Loucy (cell line): ENCODE measurements around the gene CCDC91.

Experiments
- H2AFZ ChIP-seq: fragments of 200-600 bp; sonication (generic); 2 replicates; pipeline ENCODE4 v1.6.0; 2016; ENCODE audit warnings: antibody characterized with exemption, mild to moderate bottlenecking, low read length, moderate library complexity
- H3F3A ChIP-seq: fragments of 200-600 bp; 2 replicates; pipeline ENCODE4 v1.6.0; 2016; ENCODE audit warnings: antibody characterized with exemption, low read depth, mild to moderate bottlenecking
- H3K27me3 ChIP-seq: fragments of 200-600 bp; sonication (generic); 2 replicates; pipeline ENCODE4 v1.6.1; 2014; ENCODE audit warnings: low read length, mild to moderate bottlenecking; ENCODE audit not compliant: insufficient read depth, poor library complexity, severe bottlenecking
- H3K36me3 ChIP-seq: fragments of 200-600 bp; sonication (generic); 2 replicates; pipeline ENCODE4 v1.6.1; 2016; ENCODE audit warnings: low read length; ENCODE audit not compliant: insufficient read depth
- H3K4me1 ChIP-seq: fragments of 200-600 bp; sonication (generic); 2 replicates; pipeline ENCODE4 v1.5.1; 2014; ENCODE audit warnings: low read length, mild to moderate bottlenecking; ENCODE audit not compliant: insufficient read depth, poor library complexity, severe bottlenecking
- H3K4me2 ChIP-seq: fragments of 200-600 bp; sonication (generic); 2 replicates; pipeline ENCODE4 v1.6.0; 2014; ENCODE audit warnings: antibody characterized with exemption, low read length, low read depth, mild to moderate bottlenecking; ENCODE audit not compliant: poor library complexity, severe bottlenecking
- H3K4me3 ChIP-seq: fragments of 200-600 bp; sonication (generic); 2 replicates; pipeline ENCODE4 v1.5.1; 2014; ENCODE audit warnings: low read length, mild to moderate bottlenecking, mixed read lengths; ENCODE audit not compliant: poor library complexity, severe bottlenecking
- H3K79me2 ChIP-seq: fragments of 200-600 bp; sonication (generic); 2 replicates; pipeline ENCODE4 v1.6.1; 2014; ENCODE audit warnings: low read length; ENCODE audit not compliant: insufficient read depth
- H3K9ac ChIP-seq: fragments of 200-600 bp; sonication (generic); 2 replicates; pipeline ENCODE4 v1.6.0; 2014; ENCODE audit warnings: mild to moderate bottlenecking, low read depth, low read length, moderate library complexity; ENCODE audit not compliant: poor library complexity, severe bottlenecking
- H3K9me2 ChIP-seq: fragments of 200-600 bp; sonication (generic); replicated peaks from 2 replicates; pipeline ENCODE4 v1.6.1; 2016; ENCODE audit warnings: low read depth, low read length, mixed read lengths
- H3K9me3 ChIP-seq: fragments of 200-600 bp; sonication (generic); 2 replicates; pipeline ENCODE4 v1.6.1; 2014; ENCODE audit warnings: mild to moderate bottlenecking, antibody characterized with exemption, low read length, low read depth; ENCODE audit not compliant: insufficient read depth
- H4K20me1 ChIP-seq: fragments of 200-600 bp; sonication (generic); 2 replicates; pipeline ENCODE4 v1.6.0; 2014; ENCODE audit warnings: antibody characterized with exemption, low read length, mild to moderate bottlenecking; ENCODE audit not compliant: insufficient read depth, poor library complexity, severe bottlenecking
- EZH2phosphoT487 ChIP-seq: fragments of 200-600 bp; IDR thresholded peaks from 2 replicates; pipeline ENCODE4 v1.6.1; 2018; ENCODE audit warnings: antibody characterized with exemption, mild to moderate bottlenecking, moderate library complexity, borderline replicate concordance
- TF ChIP-seq, protein P1 (sequence below): fragments of 200-600 bp; sonication (generic); conservative IDR thresholded peaks from 2 replicates; pipeline ENCODE4 v1.5.1; 2014; ENCODE audit warnings: mild to moderate bottlenecking, antibody characterized with exemption, low read length

The CCDC91 gene

DNA sequence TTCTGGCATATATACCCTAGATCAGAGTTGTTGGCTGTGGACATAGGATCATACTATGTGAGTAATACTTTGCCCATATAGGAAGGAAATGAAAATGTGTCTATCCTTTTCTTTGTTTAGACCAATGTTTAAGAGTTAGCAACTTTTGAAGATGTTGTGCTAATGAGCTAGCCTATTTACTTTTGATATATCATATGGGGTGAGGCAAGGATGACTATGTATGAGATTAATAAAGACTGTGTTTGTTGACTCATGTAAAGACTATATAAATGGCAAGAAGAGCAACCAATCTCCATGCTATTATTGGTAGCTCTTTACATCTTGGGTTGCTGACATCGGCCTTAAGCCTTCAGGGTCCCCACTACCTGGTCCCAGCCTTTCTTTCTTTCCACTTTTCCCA is 289.4 kb downstream of the CCDC91 start:
- TF ChIP-seq, protein P1, sequence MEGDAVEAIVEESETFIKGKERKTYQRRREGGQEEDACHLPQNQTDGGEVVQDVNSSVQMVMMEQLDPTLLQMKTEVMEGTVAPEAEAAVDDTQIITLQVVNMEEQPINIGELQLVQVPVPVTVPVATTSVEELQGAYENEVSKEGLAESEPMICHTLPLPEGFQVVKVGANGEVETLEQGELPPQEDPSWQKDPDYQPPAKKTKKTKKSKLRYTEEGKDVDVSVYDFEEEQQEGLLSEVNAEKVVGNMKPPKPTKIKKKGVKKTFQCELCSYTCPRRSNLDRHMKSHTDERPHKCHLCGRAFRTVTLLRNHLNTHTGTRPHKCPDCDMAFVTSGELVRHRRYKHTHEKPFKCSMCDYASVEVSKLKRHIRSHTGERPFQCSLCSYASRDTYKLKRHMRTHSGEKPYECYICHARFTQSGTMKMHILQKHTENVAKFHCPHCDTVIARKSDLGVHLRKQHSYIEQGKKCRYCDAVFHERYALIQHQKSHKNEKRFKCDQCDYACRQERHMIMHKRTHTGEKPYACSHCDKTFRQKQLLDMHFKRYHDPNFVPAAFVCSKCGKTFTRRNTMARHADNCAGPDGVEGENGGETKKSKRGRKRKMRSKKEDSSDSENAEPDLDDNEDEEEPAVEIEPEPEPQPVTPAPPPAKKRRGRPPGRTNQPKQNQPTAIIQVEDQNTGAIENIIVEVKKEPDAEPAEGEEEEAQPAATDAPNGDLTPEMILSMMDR = no peak
- no peak for TF ChIP-seq EZH2phosphoT487
- Histone ChIP-seq H3K79me2 (no peaks in the 10 kb centered on the region), H3K9me3 (no peaks in the 10 kb centered on the region), H2AFZ (no peak overlapping the region), H3K4me3 (no peak overlapping the region), H3F3A (no peaks in the 10 kb centered on the region), H3K9me2 (no peaks in the 10 kb centered on the region), H3K36me3 (no peaks in the 10 kb centered on the region), H3K27me3 (no peaks in the 10 kb centered on the region), H3K9ac (no peak overlapping the region), H3K4me1 (peaks cover 13% of the 10 kb centered on the region), H3K4me2 (no peak overlapping the region), H4K20me1 (no peaks in the 10 kb centered on the region)

DNA sequence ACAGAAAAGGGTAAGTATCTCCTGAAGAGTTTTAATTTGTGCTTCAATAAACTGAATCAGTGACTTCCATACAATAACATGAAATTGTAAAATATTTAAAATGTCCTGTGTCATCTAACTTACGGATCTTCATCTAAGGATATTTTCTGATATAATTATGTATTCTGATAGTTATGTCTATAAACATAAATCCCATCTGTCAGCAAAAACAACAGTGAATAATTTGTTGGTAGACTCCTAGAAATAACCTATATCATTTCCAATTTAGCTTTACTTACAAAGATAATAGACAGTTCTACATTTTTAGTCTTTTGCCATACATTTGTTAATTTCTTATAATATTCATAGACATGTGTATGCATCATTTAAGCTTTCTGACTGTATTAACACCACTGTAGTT is 293.9 kb downstream of the CCDC91 start:
- H3K9me2 ChIP-seq = no peaks in the 10 kb centered on the region
- H3F3A ChIP-seq = no peaks in the 10 kb centered on the region
- H2AFZ ChIP-seq = no peak overlapping the region
- TF ChIP-seq, protein P1 = no peak
- TF ChIP-seq EZH2phosphoT487 = no peak
- H3K36me3 ChIP-seq = no peaks in the 10 kb centered on the region
- H3K4me1 ChIP-seq = peaks cover 13% of the 10 kb centered on the region
- no peaks in the 10 kb centered on the region for H3K27me3 ChIP-seq
- no peak overlapping the region for H3K4me3 ChIP-seq
- H4K20me1 ChIP-seq = no peaks in the 10 kb centered on the region
- H3K9me3 ChIP-seq = no peaks in the 10 kb centered on the region
- no peaks in the 10 kb centered on the region for H3K79me2 ChIP-seq
- peak overlapping the region; percentile 3 for H3K4me2 ChIP-seq
- no peak overlapping the region for H3K9ac ChIP-seq

DNA sequence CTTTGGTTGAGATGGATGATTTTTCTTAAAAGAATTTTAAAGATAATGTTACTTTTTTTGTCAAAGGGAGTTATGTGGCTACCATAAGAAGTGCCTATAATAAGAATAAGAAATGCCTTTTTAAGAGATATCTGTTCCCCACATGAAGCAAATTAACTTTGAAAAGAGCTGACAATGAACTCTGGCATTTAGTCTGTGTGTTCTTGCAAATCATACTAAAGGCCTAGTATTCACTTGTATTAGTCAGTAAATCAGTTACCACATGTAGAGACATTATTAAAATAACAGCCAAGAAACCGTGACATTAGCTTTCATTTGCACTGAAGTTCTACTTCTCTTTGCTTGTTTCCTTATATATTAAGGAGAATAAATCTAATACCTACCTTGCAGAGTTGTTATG is 296.3 kb downstream of the CCDC91 start:
- no peak for TF ChIP-seq EZH2phosphoT487
- TF ChIP-seq, protein P1 = no peak
- no peak overlapping the region for H3K4me3 ChIP-seq
- no peaks in the 10 kb centered on the region for H3K9me3 ChIP-seq
- H3K79me2 ChIP-seq = no peaks in the 10 kb centered on the region
- H2AFZ ChIP-seq = no peak overlapping the region
- peaks cover 13% of the 10 kb centered on the region for H3K4me1 ChIP-seq
- H3F3A ChIP-seq = no peaks in the 10 kb centered on the region
- H4K20me1 ChIP-seq = no peaks in the 10 kb centered on the region
- no peaks in the 10 kb centered on the region for H3K36me3 ChIP-seq
- H3K9ac ChIP-seq = no peak overlapping the region
- H3K4me2 ChIP-seq = no peak overlapping the region
- H3K9me2 ChIP-seq = no peaks in the 10 kb centered on the region
- no peaks in the 10 kb centered on the region for H3K27me3 ChIP-seq
